ENCODE results near the gene KLF9.

The KLF9 gene

DNA sequence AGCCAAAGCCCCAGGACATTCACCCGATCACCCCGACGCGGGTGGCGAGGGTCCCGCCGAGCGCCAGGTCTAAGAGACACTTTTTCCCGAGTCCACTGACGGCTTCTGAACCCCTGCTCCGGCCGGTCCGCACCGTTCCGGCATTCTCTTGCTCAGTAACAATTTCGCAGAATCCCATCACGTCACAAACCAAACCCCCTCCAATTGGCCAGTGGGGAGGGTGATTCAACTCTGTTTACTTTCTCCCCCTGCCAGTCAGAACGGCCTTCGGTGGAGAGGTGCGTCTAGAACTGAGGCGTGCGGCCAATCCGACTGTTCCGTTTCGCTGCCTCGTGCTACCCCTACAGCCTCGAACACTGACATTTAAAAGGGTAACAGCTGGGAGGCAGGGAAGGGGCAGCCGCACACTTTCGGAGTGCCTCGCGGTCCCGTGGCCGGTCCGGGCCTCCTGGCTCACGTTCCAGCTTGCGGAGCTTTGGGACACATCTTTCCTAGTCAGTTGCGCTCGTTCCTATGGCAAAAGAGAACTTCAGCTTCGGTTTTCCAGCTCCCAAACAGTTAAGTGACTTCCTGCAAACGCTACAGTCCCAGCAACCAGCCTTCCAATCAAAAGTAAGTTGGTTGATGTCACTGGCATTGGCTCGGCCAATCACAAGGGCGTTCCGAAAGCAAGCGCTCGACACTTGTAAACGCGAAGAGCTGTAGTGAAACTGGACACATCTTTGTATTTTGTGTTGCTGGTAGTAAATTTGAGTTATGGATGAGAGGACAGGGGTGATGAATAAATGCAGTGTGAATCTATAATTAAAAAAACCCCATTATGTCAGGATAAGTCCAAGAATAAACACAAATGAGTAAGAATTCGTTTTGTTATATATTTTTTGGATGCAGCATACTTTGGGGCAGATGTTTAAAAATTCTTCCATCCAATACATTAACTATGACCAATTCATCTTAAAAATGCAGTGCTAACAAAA, at the start of gene KLF9:
TSS of gene KLF9 (minus strand) at position 859 of the 977 bp plus-strand sequence. CDS start 1,294 bp downstream, outside the sequence.
- DNase-seq: peak; percentile 65 to 78

DNA sequence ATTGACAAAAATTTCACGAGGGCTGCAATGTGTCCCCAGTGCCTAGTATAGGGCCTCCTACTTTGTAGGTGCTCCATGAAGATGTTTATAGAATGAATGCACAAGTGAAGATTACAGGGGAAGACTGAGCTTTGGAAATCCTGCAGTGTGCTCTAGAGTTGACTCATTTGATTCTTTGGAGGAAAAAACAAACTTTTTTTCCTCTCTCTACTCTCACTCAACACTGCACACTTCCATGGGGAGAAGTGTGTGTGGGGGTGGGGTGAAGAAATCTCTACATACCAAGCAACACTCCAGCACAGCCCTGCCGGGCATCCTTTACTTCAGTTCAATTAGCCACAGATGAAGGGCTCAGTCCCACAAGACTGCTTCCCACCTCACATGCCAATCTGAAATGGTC, 49.4 kb upstream of the KLF9 start:
- no peak for DNase-seq

DNA sequence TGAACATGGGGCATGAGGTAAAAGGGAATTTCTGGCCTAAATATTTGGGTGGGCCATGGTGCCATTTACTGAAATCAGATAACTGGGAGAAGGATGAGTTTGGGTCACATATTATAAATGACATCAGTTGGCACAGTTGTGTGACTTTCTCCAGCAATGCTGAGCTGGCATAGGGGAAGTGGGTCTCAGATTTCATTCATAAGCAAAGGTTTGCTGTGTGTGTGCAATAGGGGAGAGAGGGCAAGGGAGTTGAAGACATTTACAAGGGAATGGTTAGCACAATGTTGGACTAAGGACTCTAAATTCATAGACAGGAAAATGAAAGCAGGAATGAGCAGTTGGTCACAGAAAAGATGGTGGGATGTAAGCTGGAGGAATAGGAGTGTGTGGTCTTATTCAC, 47.8 kb upstream of the KLF9 start:
- DNase-seq: no peak

- DNase-seq: no peak
Observed at GRCh38 chr9:70457235-70457634, 42.8 kb upstream of the KLF9 start.

DNA sequence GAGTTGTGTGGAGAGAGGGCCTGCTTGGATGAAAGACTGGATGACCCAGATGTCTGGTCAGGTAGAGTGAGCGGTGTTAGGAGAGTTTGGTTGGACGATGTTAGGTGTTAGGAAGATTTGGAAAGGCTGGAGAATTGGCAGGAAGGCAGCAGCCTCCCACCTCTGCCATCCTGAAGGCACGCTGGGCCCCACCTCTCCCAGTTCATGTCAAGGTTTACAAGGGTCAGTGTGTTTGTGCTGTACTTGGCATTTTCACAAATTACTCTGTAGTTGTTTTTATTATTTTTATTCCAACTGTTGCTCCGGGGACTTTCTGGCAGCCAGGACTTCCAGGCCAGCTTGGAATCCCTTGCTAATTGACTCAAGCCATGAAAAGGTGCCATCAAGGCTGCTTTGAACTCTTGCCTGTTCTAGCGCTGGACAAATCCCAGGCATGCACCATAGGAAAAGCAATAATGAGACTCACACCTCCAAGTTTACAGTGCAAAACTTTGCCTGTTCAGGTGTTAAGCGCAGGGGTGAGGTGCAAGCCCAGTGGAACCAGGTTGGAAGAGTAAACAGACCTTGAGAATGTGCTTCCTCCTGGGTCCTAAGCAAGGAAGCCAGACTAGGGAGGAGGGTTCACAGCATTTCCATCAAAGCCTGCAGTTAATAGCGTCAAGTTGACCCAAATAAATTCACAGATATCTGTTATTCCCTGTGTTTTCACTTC, 41.7 kb upstream of the KLF9 start:
- no peak for DNase-seq

- no peak for DNase-seq
Observed at GRCh38 chr9:70452365-70452764, 37.9 kb upstream of the KLF9 start.

GRCh38 chr9:70451765-70452164, 37.3 kb upstream of the KLF9 start:
- DNase-seq: no peak

- no peak for DNase-seq
Observed at GRCh38 chr9:70450738-70451137, 36.3 kb upstream of the KLF9 start.

DNA sequence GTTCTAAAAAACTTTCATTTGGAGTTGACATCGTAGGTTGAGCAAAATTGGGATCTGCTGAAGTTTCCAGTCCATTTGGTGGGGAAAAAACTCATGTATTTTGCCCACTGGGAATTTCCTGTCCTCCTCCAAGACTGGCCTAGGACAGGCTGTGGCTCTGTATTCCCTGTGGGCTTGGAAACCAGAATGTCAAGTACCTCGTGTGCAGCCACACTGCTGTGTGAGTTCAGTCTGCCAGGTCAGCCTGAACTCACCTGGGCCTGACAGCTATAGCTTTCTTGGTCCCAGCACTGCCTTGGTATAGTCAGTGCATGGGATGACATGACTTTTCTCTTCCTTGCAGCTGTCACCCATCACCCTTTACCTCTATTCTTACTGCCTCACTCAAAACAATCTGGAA, 35.0 kb upstream of the KLF9 start:
- no peak for DNase-seq

DNA sequence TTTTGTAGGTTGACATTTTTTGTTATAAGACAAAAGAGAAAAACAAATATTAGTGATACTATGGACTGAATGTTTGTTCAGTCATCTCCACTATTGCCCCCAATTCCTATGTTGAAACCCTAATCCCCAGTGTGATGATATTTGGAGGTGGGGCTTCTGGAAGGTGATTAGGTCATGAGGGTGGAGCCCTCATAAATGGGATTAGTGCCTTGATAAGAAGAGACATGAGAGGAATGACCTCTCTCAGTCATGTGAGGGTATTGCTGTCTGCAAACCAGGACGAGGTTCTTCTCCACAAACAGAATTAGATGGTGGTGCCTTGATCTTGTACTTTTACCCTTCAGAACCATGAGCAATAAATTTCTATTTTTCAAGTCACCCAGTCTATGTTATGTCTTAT, 34.5 kb upstream of the KLF9 start:
- no peak for DNase-seq

- no peak for DNase-seq
Observed at GRCh38 chr9:70444904-70445303, 30.4 kb upstream of the KLF9 start.

DNA sequence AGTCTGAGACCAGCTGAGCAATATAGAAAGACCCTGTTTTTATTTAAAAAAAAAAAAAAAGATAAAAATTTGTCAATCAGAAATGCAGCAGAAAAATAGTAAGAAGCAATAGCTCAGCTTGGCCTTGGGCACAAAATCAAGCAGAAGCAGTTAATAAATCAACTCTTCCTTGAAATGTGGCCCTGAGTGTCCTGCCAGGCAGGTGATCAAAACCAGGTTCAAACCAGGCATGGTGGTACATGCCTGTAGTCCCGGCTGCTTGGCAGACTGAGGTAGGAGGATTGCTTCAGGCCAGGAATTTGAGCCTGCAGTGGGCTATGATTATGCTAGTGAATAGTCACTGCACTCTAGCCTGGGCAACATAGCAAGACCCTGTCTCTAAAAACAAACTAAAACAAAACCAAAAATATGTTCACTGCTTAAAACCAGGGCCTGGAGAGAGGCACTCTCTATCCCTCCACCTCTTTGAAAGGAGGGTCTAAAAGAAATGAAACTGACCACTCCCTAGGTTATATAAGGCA, 27.9 kb upstream of the KLF9 start:
- no peak for DNase-seq

DNA sequence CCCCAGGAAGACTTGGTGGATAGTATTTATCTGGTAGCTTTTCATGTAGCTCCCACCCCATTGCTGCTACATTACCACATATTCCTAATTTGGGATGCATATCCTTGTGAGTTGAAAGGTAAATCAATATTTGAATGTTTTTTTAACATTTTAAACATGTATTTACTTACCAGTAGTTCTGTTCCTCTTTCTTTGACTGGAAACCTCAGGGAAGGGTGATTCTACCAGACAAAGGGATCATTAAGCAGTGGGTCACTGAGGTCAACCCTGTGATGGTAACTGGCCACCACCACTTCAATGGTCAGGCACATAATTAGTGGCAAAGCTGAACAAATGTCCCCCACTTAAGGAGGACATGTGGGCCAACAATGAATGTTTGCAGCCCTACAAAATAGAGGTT, 27.2 kb upstream of the KLF9 start:
- DNase-seq: no peak

DNA sequence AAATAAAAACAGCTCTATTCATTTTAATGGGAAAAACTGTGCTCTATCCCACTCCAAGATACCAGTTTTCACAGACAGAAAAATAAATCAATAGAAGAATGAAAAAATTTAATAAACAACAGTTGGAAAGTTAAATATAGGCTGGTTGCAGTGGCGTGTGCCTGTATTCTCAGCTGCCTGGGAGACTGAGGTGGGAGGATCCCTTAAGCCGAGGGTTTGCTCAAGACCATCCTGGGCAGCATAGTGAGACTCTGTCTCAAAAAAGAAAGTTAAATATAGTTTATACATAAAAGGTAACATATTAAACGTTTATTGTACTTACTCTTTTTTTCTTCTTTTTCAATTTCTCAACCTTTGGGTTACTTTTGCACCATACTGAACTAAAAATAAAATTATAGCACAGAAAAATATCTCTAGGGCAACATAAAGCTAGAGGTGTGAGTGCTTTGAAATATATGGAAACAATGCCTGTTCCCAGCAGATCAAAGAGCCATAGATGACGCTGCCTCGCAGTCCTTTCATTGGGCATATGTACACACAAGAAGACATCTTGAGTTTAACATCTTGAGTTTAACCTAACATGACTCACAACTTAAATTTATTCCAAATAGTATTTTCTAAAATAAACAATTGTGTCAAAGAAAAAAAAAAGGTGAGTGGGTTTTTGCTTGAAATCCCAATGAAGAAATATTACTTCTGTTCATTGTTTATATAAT, 25.7 kb upstream of the KLF9 start:
- DNase-seq: no peak

- peak in 1 of 2 experiments; percentile 8 for DNase-seq
Observed at GRCh38 chr9:70438341-70438928, 24.0 kb upstream of the KLF9 start.

DNA sequence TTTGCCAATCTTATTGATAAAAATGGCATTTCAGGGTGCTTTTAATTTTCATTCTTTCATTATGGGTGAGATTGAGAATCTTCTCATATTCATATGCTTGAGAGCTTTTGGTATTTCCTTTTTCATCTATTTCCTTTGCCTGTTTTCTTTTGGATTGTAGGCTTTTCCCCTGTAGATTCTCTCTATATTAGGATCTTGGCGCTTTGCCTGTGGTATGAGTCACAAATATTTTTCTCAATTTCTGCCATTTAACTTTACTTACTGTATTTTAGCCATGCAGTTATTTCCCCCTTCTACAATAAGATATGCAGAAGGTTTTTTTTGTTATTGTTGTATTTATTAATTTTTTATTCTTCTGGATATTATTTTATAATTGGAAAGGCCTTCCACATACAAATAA, 21.5 kb upstream of the KLF9 start:
- no peak for DNase-seq

DNA sequence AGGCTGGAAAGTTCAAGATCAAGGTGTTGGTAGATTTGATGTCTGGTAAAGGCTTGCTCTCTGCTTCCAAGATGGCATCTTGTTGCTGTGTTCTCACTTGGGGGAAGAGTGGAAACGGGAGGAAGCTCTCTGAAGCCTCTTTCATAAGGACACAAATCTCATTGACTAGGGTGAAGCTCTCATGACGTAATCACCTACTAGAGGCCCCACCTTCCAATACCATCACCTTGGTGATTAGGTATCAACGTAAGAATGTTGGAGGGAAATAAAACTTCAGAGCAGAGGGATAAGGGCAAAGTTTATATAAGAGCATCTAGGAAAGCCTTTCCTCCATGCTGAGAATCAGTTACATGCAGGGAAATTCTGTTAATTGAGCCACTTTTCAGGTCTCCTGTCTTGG, 15.4 kb upstream of the KLF9 start:
- DNase-seq: no peak

- DNase-seq: no peak
Observed at GRCh38 chr9:70428781-70429180, 14.3 kb upstream of the KLF9 start.

GRCh38 chr9:70427161-70427945, 12.9 kb upstream of the KLF9 start:
- DNase-seq: peak in 1 of 2 experiments; percentile 35

GRCh38 chr9:70425192-70425591, 10.7 kb upstream of the KLF9 start:
- DNase-seq: no peak

- peak in 1 of 2 experiments; percentile 51 for DNase-seq
Observed at GRCh38 chr9:70422371-70423043, 8.1 kb upstream of the KLF9 start.
